Panc1 (cell line): ENCODE results near the gene MTMR4.

ENCODE experiments used
- CTCF ChIP-seq: fragments of 450-650 bp; IDR thresholded peaks from 2 replicates; pipeline ENCODE4 v1.5.1; 2017; ENCODE audit warnings: mild to moderate bottlenecking
- POLR2AphosphoS5 ChIP-seq: IDR thresholded peaks from 2 replicates; pipeline ENCODE4 v1.6.1; 2012; ENCODE audit warnings: mild to moderate bottlenecking, low read depth, low read length, moderate library complexity
- REST ChIP-seq, 2 experiments: IDR thresholded peaks; 2 replicates each; pipeline ENCODE4 v1.6.1; 2011 to 2012; ENCODE audit warnings: low read depth in 2 of 2, control low read depth in 1 of 2, low read length in 1 of 2, mild to moderate bottlenecking in 1 of 2, moderate library complexity in 1 of 2; ENCODE audit not compliant: insufficient read depth in 1 of 2
- SIN3A ChIP-seq: IDR thresholded peaks from 2 replicates; pipeline ENCODE4 v1.6.1; 2012; ENCODE audit warnings: low read depth, mild to moderate bottlenecking, low read length, moderate library complexity, borderline replicate concordance; ENCODE audit not compliant: insufficient read depth

- TF ChIP-seq CTCF (no peak), SIN3A (no peak), POLR2AphosphoS5 (no peak), REST (IDR thresholded peaks at IDR 0.05; ENCODE audit: insufficient read depth in 1 of 2, low read depth in 2 of 2, low read length in 1 of 2) (no peak)
These were observed 42.4 kb upstream of the MTMR4 start for GRCh38 chr17:58556833-58557250.
